ENCODE data around the gene PITPNC1.
"Not testable (repeated sequence)": the region's sequence is repeated elsewhere in the genome, so short reads cannot be mapped to it uniquely, and the experiment has no call there.

Gene PITPNC1

DNA sequence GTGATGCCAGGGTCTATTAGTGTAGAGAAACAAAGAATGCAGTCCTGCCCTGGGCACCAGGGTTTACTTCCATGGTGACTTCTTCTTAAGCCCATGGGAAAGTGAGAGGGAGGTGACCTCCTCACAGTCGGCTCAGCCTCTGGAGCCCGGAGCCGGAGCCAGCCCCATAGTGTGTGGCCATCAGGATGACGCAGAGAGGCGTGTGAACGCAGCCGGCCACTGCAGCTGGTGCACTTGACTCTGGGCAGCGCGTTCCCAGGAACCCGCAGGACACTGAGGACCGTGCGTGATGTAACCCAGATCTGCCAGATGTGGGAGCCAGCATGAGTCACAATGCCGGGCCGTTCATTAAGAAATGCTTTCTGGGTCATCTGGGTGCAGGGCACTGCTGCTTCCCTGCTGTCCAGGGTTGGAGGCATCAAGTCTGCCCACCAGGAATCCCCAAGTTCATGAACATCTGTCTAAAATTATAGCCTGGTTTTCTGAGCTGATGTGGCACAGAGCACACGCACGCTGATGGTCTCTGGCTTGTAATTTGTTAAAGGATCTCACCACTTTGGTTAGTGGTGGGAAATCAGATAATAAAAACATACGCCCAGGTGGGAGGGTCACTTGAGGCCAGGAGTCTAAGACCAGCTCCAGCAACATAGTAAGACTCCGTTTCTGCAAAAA, 114.1 kb downstream of the PITPNC1 start:
- DNase-seq, result no peak

DNA sequence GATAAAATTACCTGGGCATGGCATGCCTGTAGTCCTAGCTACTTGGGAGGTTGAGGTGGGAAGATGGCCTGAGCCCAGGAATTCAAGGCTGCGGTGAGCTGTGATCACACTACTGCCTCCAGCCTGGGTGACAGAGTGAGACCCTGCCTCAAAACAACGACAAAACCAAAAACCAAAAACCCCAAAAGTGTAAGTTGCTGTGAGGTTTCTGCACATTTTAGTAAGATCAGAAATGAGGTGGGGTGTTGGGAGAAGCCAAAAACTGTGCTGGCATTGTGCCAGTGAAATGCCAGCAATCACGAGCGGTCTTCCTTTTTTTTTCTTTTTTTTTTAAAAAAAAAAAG, 114.6 kb downstream of the PITPNC1 start:
- no peak for DNase-seq

DNA sequence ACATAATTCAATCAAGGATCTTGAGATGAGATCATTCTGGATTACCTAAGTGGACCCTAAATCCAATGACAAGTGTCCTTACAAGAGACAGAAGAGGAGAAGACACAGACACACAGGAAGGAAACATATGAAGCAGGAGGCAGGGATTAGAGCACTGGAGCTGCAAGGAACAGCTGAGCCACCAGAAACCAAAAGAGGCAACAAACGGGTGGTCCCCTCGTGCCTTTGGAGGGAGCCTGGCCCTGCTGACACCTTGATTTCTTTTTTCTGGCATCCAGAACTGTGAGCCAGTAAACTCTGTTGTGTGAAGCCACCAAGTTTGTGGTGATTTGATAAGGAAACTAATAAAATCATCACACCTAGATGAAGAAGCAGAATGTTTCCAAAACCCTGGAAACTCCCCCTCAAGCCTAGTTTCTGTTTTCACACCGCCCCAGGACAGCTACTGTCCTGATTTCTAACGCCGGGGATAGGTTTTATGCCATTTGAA, 115.2 kb downstream of the PITPNC1 start:
- DNase-seq, result no peak

DNA sequence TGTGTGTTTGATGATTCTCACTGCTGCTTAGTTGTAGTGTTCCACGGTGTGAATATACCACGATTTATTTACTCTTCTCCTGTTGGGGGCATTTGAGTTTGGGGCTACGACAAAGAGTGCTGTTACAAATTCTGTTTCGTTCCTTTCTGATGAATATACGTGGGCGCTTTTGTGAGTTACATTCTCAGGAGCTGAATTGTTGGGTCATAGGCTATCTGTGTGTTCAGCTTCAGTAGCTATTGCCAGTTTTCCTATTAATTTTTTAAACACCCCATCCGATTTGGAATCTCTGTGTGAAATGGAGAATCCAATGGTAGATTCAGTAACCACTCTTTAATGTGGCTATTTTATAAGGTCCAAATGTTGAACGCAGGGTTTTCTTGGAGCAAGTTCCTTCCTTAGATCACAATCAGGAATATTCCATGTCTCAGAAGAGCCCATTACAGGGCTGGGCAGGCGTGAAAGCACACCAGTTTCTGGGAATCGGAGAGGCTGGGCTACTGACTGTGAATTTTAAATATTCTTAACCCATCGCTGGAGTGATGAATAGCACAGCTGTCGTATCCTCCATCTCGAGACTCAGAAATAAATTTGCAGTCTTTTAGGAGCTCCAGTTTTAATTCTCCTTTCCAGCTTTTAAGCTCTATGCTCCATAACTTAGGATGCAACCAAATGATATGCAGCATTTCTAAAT, 115.9 kb downstream of the PITPNC1 start:
- DNase-seq, result no peak

DNA sequence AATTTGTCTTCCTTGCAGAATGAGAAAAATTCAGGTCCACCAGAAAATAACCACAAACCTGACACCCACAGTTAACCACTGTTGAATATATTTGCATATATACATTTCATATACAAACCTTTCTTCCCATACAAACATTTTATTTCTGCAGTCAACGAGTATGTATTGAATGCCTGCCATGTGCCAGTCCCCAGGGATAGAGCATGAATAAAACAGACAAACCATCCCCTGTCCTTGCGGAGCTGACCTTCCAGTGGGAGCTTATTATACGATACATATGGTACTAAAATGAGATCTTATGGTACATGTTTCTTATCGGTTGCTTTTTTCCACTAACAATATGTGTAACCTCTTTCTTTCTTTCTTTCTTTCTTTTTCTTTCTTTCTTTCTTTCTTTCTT, 116.7 kb downstream of the PITPNC1 start:
- DNase-seq, result no peak

DNA sequence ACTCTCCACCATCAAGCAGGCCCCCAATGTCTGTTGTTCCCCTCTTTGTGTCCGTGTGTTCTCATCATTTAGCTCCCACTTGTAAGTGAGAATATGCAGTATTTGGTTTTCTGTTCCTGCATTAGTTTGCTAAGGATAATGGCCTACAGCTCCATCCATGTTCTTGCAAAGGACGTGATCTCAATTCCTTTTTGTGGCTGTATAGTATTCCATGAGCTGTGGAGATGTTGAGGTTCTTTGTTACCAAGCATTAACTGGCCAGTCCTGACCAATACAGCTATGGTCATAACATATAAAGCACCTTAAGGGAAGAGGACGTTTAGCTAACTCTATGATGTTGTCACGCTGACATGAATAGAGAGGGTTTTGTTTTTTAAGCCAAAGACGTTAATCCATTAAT, 118.5 kb downstream of the PITPNC1 start:
- not testable (repeated sequence) for DNase-seq

DNA sequence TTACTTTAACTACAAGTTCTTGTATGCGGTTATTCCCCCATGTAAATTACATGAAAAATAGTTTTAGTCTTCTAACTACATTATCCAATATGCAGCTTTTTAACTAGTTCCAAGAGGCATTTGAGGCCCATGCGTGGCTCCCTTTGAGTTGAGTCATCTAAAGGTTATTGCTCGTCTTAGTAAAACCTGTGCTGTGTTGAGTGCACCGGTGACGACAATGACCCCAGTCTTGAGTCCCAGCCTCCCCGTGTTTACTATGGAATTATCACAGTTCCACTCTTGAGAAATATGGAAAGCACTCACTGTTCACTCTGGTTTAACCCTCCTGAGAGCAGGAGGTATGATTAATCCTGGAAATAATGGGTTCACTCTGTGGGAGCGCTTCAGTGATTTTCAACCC, 119.2 kb downstream of the PITPNC1 start:
- DNase-seq, result no peak

DNA sequence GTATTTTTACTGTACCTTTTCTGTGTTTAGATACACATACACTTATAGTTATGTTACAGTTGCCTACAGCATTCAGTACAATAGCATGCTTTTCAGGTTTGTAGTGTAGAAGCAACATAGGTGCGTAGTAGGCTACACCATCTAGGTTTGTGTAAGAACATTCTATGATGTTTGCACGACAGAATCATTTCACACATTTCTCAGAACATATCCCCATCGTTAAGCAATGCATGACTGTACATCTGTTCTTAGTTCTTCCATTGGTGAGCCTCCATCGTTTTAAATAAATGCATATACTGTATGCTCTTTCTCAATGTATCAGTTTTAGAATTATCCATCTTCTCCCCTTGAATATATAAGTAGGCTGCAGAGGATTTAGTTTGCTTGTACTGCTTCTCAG, 122.6 kb downstream of the PITPNC1 start:
- DNase-seq, result no peak

DNA sequence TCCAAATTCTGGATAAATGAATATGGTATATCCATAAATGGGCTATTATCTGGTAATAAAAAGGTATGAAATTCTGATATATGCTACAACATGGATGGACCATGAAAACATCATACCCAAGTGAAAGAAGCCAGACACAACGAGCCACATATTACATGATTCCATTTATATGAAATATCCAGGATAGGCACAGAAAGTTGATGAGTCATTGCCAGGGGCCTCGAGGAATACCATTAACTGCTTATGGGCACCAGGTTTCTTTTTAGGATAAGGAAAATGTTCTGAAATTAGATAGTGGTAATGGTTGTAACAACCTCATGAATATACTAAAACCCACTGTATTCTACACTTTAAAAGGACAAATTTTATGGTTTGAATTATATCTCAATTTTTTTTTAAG, 123.2 kb downstream of the PITPNC1 start:
- no peak for DNase-seq

DNA sequence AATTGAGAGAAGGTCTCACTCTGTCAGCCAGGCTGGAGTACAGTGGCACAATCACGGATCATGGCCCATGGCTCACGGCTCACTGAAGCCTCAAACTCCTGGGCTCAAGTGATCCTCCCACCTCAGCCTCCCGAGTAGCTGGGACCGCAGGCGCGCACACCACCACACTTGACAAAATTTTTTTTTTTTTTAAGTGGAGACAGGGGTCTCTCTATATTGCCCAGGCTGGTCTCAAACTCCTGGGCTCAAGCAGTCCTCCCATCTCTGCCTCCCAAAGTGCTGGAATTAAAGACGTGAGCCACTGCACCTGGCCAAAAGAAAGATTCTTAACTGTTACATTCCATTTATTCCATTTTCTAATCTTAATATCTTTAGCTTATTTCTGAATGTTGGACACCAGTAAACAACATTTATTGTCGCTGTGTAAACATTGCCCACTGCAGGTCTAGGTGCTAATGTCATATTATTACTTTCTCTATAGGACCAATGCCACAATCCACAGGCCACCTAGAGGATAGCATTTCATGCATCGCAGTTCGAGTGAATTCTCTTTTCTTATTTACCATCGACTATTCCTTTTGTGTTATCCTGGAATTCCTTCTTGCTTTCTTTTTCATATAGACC, 123.7 kb downstream of the PITPNC1 start:
- no peak for DNase-seq

DNA sequence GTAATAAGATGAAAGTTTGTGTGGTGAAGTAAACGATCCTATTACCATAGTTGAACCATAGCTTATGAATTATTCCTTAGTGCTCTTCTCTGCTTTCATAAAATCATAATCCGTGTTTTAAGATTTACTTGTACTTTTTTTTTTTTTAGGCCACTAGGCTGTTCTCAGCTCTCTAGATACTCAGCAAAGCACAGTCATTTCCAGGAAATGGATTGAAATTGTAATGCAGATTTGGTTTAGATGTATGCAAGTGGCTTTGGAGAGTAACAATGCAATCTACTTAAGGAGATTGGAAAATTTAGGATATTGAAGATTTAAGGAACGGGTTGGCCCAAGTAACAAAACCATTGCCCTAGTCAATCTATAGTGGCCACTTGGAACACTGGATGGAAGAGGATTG, 125.1 kb downstream of the PITPNC1 start:
- DNase-seq, result no peak

DNA sequence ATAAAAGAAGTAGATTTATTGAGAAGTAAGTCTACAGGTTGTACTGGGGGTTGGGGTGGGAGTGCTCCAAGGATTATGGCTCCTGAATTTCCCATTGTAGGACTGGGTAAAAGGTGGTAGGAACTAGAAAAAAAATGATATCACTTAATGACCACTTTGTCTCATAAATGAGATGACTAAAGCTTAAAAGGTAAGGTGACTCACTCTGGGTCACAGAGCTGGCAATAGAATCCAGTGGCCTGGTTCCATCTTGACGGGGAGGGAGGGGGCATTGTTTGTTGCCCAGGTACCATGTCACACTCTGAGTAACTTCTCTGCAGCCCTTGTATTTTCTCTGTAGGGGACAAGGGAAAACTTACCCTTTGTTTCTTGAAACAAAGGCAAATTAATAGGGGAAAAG, 126.1 kb downstream of the PITPNC1 start:
- no peak for DNase-seq

DNA sequence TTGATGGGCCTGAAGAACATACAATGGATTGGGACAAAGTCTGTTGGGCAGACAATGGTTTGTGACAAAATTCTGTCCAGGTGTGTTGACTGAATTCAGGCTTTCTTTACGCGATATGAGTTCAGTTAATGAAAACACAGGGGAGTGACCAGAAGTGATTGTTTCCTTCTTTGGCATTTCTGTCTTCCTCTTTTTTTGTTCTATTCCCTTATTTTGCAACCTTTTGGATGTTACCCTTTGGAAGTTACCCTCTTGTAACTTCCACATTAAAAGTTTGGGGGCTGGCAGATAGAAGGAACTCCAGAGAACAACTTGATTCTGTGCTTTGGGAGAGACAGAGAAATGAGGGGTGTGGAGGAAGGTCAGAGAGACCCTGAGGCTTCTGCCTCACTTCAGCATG, 126.7 kb downstream of the PITPNC1 start:
- DNase-seq, result no peak

DNA sequence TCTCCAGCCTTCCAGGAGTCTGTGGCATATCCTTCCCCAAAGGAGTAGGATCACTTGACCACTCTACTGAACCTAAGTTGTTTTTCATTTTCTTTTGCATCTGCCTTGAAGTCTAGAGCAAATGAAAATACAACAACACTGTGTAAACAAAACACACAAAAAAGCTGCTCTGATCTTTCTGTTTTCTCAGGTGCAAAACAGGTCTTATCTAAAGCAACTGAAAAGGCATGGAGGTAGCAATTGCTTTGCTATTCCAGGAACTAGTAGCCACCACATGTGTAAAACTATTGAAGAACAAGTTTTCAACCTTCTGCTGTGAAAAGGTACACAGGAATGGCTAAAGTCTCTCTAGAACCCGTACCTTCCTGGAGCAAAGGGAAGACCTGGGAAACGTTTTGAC, 127.1 kb downstream of the PITPNC1 start:
- no peak for DNase-seq

DNA sequence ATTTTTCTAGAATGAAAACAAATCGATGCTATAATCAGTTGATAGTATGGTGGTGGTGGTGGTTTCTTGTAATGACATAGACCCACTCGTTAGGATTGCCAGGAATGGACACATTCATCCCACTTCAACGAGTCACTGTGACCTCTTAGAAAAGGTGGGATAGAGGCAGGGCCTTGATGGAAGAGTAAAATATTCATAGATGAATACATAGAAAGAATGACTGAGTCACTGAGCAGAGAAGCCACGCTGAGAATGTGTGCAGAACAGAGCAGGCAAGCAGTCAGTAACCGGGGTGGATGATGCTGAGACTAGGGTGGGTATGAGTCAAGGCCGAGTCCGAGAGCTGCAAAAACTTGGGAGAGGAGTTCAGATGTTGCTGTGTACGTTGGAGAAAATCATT, 129.9 kb downstream of the PITPNC1 start:
- no peak for DNase-seq

DNA sequence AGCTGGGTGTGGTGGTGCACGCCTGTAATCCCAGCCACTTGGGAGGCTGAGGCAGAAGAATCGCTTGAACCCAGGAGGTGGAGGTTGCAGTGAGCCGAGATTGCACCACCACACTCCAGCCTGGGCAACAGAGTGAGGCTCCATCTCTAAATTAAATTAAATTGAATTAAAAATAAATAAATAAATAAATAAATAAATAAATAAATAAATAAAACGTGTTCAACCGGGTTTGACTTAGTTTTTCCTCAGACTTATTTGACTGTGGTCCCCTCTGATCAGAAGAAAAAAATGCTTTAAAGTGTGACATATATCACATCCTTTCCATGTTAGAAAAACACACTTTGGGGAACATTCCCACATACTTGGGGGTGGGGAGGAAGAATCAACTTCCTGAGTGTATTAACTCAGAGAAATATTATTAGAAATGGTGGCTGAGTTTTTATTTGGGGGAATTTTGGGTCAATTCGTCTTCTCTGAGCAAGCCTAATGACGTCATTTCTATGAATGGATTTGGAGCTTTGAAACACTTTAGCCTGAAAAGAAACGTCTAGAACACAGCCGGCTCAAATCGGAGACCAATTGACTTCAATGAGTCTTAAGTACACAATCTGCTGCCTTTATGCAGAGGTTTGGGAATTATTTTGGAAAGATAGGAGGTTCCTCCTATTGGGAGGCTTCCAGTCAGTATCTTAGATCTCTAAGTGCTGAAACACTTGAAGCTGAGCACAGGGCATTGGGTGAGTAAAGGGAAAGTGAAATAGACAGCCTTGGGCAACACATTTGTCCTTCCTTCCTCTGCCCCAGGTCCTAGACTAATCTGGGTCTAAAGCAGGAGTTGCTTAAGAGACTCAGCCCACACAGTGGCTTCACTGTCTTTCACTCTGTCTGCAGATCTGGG, 132.6 kb downstream of the PITPNC1 start:
- DNase-seq, result no peak

DNA sequence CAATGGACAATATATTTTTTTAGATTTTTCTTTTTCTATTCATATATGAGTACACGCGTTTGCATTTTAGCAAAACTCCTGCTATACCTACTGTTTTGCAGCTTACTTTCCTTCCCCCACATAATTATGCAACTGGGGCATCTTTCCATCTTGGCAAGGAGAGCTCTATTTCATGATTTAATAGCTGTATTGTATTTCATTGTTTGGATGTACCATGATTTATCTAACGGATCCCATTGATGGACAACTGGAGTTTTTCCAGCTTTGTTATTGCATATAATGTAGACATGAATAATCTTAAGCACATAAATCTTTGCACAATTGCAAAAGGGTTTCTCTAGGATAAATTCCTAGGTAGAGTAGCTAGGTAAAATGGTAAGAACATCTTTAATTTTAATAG, 133.9 kb downstream of the PITPNC1 start:
- no peak for DNase-seq

DNA sequence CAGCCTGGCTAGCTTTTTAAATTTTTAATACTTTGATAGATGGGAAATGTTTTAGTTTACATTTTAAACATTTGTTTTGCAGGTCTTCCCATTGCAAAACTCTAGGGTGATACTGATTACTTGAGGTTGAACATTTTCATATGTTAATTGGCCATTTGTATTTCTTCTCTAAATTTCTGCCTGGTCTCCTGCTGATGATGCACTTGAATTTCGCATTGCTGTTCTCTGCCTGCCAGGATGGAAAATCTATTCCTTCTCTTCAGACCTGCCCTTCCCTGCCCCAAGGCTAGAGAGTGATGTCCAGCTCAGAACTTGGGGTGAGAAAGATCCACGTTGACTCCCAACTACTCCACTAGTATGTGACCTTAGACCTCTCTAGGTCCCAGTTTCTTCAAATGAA, 134.7 kb downstream of the PITPNC1 start:
- DNase-seq, result no peak

DNA sequence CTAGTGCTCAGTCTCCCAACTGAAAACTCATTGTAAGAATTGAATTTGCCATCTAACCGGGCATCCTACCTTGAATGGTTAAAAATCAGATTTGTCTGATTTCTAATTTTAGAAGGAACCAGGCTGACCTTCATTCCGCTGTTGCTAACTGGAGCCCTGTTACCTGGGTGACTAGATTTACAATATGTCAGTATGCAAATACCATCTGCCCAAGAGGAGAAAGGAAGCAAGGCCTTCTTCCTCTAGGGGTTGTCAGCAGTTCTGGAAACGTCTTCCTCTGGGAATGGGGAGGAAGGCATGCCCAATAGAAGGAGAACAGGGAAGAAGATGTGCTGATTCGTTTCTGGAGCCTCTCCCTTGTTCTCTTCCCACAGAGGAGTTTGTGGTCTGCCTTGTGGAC, 137.9 kb downstream of the PITPNC1 start:
- no peak for DNase-seq

DNA sequence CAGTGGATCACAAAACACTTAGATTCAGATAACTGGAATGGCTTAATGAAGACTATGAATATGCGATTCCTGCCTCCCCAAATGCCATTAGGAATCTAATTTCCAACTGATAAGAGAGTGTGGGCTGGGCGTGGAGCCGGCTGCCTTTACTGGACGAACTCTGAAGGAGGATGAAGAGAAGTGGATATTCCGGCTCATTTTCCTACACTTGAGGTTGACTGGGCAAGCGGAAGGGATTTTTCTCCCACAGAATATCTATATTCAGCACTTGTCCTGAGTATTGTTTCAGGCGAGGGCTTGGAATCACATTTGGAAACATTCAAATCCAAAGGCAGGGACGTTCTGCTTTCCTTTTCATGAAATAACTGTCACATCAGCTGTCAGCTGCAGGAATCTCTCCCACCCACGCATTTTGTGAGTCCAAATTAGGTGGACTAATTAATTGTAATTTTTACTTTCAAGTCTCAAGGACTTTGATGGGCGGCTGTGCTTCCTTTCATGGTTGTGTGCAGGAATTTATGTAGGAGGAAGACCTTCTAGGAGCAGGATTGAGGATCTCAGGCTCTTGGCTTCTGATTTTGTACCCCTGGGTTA, 138.5 kb downstream of the PITPNC1 start:
- DNase-seq, result no peak

DNA sequence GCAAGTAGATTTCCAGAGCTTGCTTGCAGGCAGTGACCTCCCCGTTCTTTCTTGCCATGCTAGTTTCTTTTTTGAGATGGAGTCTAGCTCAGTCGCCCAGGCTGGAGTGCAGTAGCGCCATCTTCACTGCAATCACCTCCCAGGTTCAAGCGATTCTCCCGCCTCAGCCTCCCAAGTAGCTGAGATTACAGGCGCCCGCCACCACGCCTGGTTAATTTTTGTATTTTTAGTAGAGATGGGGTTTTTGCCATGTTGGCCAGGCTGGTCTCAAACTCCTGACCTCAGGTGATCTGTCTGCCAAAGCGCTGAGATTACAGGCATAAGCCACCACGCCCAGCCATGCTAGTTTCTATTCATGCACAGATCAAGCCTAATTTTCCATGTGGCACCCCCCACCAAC, 139.5 kb downstream of the PITPNC1 start:
- not testable (repeated sequence) for DNase-seq

DNA sequence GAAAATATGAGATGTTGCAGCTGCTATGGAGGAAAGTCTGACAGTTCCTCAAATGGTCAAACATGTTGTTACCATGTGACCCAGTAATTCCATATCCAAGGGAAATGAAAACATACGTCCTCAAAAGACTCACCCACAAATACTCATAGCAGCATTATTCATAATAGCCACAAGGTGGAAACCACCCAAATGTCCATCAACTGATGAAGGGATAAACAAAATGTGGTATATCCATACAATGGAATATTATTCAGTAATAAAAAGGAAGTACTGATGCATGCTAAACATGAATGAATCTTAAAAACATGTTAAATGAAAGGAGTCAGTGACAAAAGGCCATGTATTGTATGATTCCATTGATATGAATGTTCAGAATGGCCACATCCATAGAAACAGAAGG, 140.2 kb downstream of the PITPNC1 start:
- no peak for DNase-seq

DNA sequence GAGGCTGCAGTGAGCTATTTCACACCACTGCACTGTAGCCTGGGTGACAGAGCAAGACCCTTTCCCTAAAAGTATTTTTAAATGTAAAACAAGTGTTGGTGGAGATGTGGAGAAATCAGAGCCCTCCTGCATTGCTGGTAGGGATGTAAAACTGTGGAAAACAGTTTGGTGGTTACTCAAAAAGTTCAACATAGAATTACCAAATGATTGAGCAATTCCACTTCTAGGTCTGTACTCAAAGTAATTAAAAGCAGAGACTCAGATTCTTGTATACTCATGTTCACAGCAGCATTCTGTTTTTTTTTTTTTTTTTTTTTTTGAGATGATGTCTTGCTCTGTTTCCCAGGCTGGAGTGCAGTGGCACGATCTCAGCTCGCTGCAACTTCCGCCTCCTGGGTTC, 141.8 kb downstream of the PITPNC1 start:
- no peak for DNase-seq

All from effector CD8-positive, alpha-beta T cell (primary cell).